Neural cell (in vitro differentiated cells): ENCODE results near the gene C1orf87. TPM values are rescaled to one million over a fixed set of nuclear protein-coding genes. Genes with fewer than 3 reads are reported as not detected.

Source experiments
- H2AFZ ChIP-seq: fragments of 200-600, 300-800 bp; sonication (generic), shearing (Covaris generic); 2 replicates; pipeline ENCODE4 v1.6.0; 2014; ENCODE audit warnings: low read depth, mild to moderate bottlenecking, antibody characterized with exemption, low read length, moderate library complexity
- H3F3A ChIP-seq: fragments of 200-600 bp; shearing (Covaris generic); 2 replicates; pipeline ENCODE4 v1.6.1; 2016; ENCODE audit warnings: mild to moderate bottlenecking, moderate library complexity, mixed read lengths, antibody characterized with exemption, low read length; ENCODE audit not compliant: insufficient read depth, poor library complexity, severe bottlenecking
- H3K27ac ChIP-seq: fragments of 200-600, 300-800 bp; sonication (generic), shearing (Covaris generic); 2 replicates; pipeline ENCODE4 v1.5.1; 2014; ENCODE audit warnings: mild to moderate bottlenecking, low read length, moderate library complexity
- H3K27me3 ChIP-seq: fragments of 300-800, 200-600 bp; sonication (generic), shearing (Covaris generic); 2 replicates; pipeline ENCODE4 v1.6.0; 2014; ENCODE audit warnings: mild to moderate bottlenecking, low read depth, low read length, moderate library complexity; ENCODE audit not compliant: insufficient read depth
- H3K36me3 ChIP-seq: fragments of 300-800, 200-600 bp; sonication (generic), shearing (Covaris generic); 2 replicates; pipeline ENCODE4 v1.5.1; 2014; ENCODE audit warnings: mild to moderate bottlenecking, antibody characterized with exemption, low read length, moderate library complexity; ENCODE audit not compliant: insufficient read depth
- H3K4me2 ChIP-seq: fragments of 300-800, 200-600 bp; sonication (generic), shearing (Covaris generic); 2 replicates; pipeline ENCODE4 v1.6.0; 2014; ENCODE audit warnings: mild to moderate bottlenecking, low read length
- H3K4me3 ChIP-seq: fragments of 300-800, 200-600 bp; sonication (generic), shearing (Covaris generic); 2 replicates; pipeline ENCODE4 v1.5.1; 2014; ENCODE audit warnings: mild to moderate bottlenecking, low read length, moderate library complexity
- H3K79me2 ChIP-seq: fragments of 200-600 bp; shearing (Covaris generic); replicated peaks from 2 replicates; pipeline ENCODE4 v1.6.0; 2014; ENCODE audit warnings: mild to moderate bottlenecking, low read length, moderate library complexity; ENCODE audit not compliant: insufficient read depth
- H3K9ac ChIP-seq: fragments of 300-800, 200-600 bp; sonication (generic), shearing (Covaris generic); 2 replicates; pipeline ENCODE4 v1.6.1; 2016; ENCODE audit warnings: mild to moderate bottlenecking, low read length, mixed read lengths
- H3K9me2 ChIP-seq: fragments of 200-600 bp; shearing (Covaris generic); 2 replicates; pipeline ENCODE4 v1.6.1; 2016; ENCODE audit warnings: mild to moderate bottlenecking, low read length, mixed read lengths; ENCODE audit not compliant: insufficient read depth
- H3K9me3 ChIP-seq: fragments of 200-600, 300-800 bp; sonication (generic), shearing (Covaris generic); 2 replicates; pipeline ENCODE4 v1.6.1; 2016; ENCODE audit warnings: mild to moderate bottlenecking, mixed run types, low read length, moderate library complexity, mixed read lengths
- H4K20me1 ChIP-seq: fragments of 200-600 bp; shearing (Covaris generic); 2 replicates; pipeline ENCODE4 v1.6.1; 2016; ENCODE audit warnings: mild to moderate bottlenecking, mixed run types; ENCODE audit not compliant: insufficient read depth
- CTCF ChIP-seq: fragments of 450-650 bp; IDR thresholded peaks from 2 replicates; pipeline ENCODE4 v1.5.1; 2014; ENCODE audit warnings: antibody characterized with exemption, mild to moderate bottlenecking, moderate library complexity; ENCODE audit not compliant: poor library complexity, severe bottlenecking
- EP300 ChIP-seq: fragments of 450-650 bp; conservative IDR thresholded peaks from 2 replicates; pipeline ENCODE4 v1.6.1; 2014; ENCODE audit warnings: antibody characterized with exemption, mild to moderate bottlenecking, moderate library complexity; ENCODE audit not compliant: poor library complexity, severe bottlenecking
- EZH2 ChIP-seq: fragments of 200-600, 300-800 bp; shearing (Covaris generic), sonication (generic); IDR thresholded peaks from 2 replicates; pipeline ENCODE4 v1.6.1; 2014; ENCODE audit warnings: antibody characterized with exemption, low read length, borderline replicate concordance, mild to moderate bottlenecking; ENCODE audit not compliant: insufficient read depth, poor library complexity, severe bottlenecking
- MXI1 ChIP-seq: fragments of 450-650 bp; conservative IDR thresholded peaks from 2 replicates; pipeline ENCODE4 v1.6.1; 2014; ENCODE audit warnings: antibody characterized with exemption, mild to moderate bottlenecking; ENCODE audit not compliant: poor library complexity, severe bottlenecking
- RAD21 ChIP-seq: fragments of 450-650 bp; conservative IDR thresholded peaks from 2 replicates; pipeline ENCODE4 v1.6.1; 2014; ENCODE audit warnings: antibody characterized with exemption, mild to moderate bottlenecking, moderate library complexity
- REST ChIP-seq: IDR thresholded peaks from 2 replicates; pipeline ENCODE4 v1.6.1; 2012; ENCODE audit warnings: borderline replicate concordance
- SMC3 ChIP-seq: fragments of 450-650 bp; conservative IDR thresholded peaks from 2 replicates; pipeline ENCODE4 v1.6.1; 2014; ENCODE audit warnings: antibody characterized with exemption, mild to moderate bottlenecking, moderate library complexity; ENCODE audit not compliant: poor library complexity
- TAF1 ChIP-seq: IDR thresholded peaks from 2 replicates; pipeline ENCODE4 v1.6.1; 2012; ENCODE audit warnings: low read depth
- polyA plus RNA-seq: library from polyadenylated mRNA; depleted of rRNA; stranded (reverse); fragments of >200 nt; gene quantifications from 2 replicates; pipeline ENCODE4 v1.2.3, GENCODE V29; 2014

C1orf87 gene
- polyA plus RNA-seq, 1 donor from 2014 or later = not detected

GRCh38 chr1:60063561-60063960, 10.0 kb downstream of the C1orf87 start:
- Histone ChIP-seq H3K4me3 (no peak overlapping the region), H3K36me3 (no peaks in the 10 kb centered on the region), H2AFZ (no peak overlapping the region), H3K79me2 (no peaks in the 10 kb centered on the region), H3K27me3 (no peaks in the 10 kb centered on the region), H3K9ac (no peak overlapping the region), H3K4me2 (no peak overlapping the region), H3K9me3 (no peaks in the 10 kb centered on the region), H4K20me1 (no peaks in the 10 kb centered on the region), H3K27ac (no peak overlapping the region), H3K9me2 (no peaks in the 10 kb centered on the region), H3F3A (no peaks in the 10 kb centered on the region)
- TF ChIP-seq RAD21 (no peak), EZH2 (no peak), SMC3 (no peak), EP300 (no peak), TAF1 (no peak), CTCF (no peak)

- no peak overlapping the region for H3K9ac ChIP-seq
- no peak for TF ChIP-seq RAD21
- no peak for TF ChIP-seq EP300
- TF ChIP-seq CTCF = no peak
- no peak for TF ChIP-seq MXI1
- no peak for TF ChIP-seq TAF1
- TF ChIP-seq REST = no peak
- no peak overlapping the region for H3K4me3 ChIP-seq
- H3K27ac ChIP-seq = no peak overlapping the region
- H3K9me3 ChIP-seq = no peaks in the 10 kb centered on the region
- no peaks in the 10 kb centered on the region for H3K9me2 ChIP-seq
- no peaks in the 10 kb centered on the region for H3K79me2 ChIP-seq
- no peaks in the 10 kb centered on the region for H4K20me1 ChIP-seq
- H3K27me3 ChIP-seq = no peaks in the 10 kb centered on the region
- H3K4me2 ChIP-seq = no peak overlapping the region
- H3K36me3 ChIP-seq = no peaks in the 10 kb centered on the region
- no peaks in the 10 kb centered on the region for H3F3A ChIP-seq
- no peak overlapping the region for H2AFZ ChIP-seq
Observed at GRCh38 chr1:60059468-60059867, 14.1 kb downstream of the C1orf87 start.
